ENCODE measurements around the gene OARD1.

Gene OARD1

DNA sequence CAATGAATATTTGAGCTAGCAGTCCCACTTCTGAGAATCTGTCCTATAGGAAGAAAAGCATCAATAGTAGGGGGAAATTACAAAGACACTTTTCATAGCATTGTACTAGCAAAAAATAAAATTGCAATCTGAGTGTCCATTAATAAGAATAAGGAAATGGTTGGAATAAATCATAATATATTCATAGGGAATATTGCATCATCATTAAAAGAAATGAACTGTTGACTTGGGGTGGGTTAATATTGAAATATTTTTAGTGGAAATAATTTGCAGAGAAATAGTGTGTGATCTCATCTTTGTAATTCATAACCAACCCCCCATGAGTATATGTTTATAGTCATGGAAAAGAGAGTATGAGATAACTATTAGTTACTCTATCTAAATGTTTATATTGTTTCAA is 13.0 kb upstream of the OARD1 start:
- TF ChIP-seq CTCF (IDR thresholded peaks at IDR 0.05; ENCODE audit: extremely low read depth, insufficient read depth, missing control alignments): no peak
- DNase-seq (ENCODE audit: low spot score): no peak
- in situ Hi-C loops (cut with MboI; ENCODE audit: low pct_unique_long_range_greater_than_20kb, low sequenced_read_pairs, unreplicated experiment): loop anchor here (25.0 kb wide), 1 partner anchor 227 kb away; no protein-coding TSS in a partner anchor

GRCh38 chr6:41083072-41083471 is 10.9 kb upstream of the OARD1 start:
- no peak for DNase-seq (ENCODE audit: low spot score)
- TF ChIP-seq CTCF (IDR thresholded peaks at IDR 0.05; ENCODE audit: extremely low read depth, insufficient read depth, missing control alignments): no peak
- in situ Hi-C loops (cut with MboI; ENCODE audit: low pct_unique_long_range_greater_than_20kb, low sequenced_read_pairs, unreplicated experiment): loop anchor here (25.0 kb wide), 1 partner anchor 229 kb away; no protein-coding TSS in a partner anchor

- in situ Hi-C loops (cut with MboI; ENCODE audit: low pct_unique_long_range_greater_than_20kb, low sequenced_read_pairs, unreplicated experiment): loop anchor here (25.0 kb wide), 1 partner anchor 232 kb away; no protein-coding TSS in a partner anchor
- DNase-seq (ENCODE audit: low spot score): no peak
- TF ChIP-seq CTCF (IDR thresholded peaks at IDR 0.05; ENCODE audit: extremely low read depth, insufficient read depth, missing control alignments): no peak
Observed at GRCh38 chr6:41080621-41081020, 8.5 kb upstream of the OARD1 start.

DNA sequence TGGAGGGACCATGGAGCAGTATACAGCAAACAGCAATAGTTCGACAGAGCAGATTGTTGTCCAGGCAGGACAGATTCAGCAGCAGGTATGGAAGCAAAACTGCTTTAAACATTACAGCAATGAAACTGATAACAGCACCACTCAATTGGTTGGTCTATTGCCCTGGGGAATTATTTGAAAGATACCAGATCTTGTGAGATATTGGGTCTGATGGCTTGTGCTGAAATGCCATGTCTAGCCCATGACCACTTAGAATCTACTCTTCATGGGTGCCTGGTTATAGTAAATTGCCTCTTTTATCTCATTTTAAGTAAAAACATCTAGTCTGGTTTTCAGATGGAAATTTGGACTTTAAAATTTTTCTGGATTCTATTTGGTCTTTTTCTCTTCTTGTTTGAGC is 6.9 kb upstream of the OARD1 start:
- in situ Hi-C loops (cut with MboI; ENCODE audit: low pct_unique_long_range_greater_than_20kb, low sequenced_read_pairs, unreplicated experiment): loop anchor here (25.0 kb wide), 1 partner anchor 233 kb away; no protein-coding TSS in a partner anchor
- DNase-seq (ENCODE audit: low spot score): no peak
- TF ChIP-seq CTCF (IDR thresholded peaks at IDR 0.05; ENCODE audit: extremely low read depth, insufficient read depth, missing control alignments): no peak

DNA sequence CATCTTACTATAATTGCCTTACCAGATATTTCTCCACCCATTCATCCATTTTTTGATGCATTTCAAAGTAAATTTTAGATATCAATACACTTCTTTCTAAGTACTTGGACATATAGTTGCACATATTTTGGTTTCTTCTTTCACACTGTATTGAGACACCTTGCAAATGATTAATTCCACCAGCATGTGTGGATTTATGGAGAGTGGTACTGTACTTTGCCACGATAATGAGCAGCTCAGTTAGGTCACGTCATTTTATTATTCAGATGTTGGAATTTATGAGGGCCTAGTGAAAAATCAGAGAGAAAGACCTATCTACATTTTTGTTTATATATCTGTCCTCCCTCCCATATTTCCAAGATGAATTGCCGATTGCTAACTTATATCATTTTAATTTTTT is 5.9 kb upstream of the OARD1 start:
- in situ Hi-C loops (cut with MboI; ENCODE audit: low pct_unique_long_range_greater_than_20kb, low sequenced_read_pairs, unreplicated experiment): loop anchor here (25.0 kb wide), 1 partner anchor 234 kb away; no protein-coding TSS in a partner anchor
- no peak for TF ChIP-seq CTCF (IDR thresholded peaks at IDR 0.05; ENCODE audit: extremely low read depth, insufficient read depth, missing control alignments)

GRCh38 chr6:41077536-41077935 is 5.4 kb upstream of the OARD1 start:
- no peak for TF ChIP-seq CTCF (IDR thresholded peaks at IDR 0.05; ENCODE audit: extremely low read depth, insufficient read depth, missing control alignments)
- DNase-seq (ENCODE audit: low spot score): no peak
- in situ Hi-C loops (cut with MboI; ENCODE audit: low pct_unique_long_range_greater_than_20kb, low sequenced_read_pairs, unreplicated experiment): loop anchor here (25.0 kb wide), 1 partner anchor 235 kb away; no protein-coding TSS in a partner anchor

More for the DNA sequence above, 5.9 kb upstream of the OARD1 start:
- no peak for DNase-seq (ENCODE audit: low spot score)

Data from GM13977 (cell line).